GDM1 (cell line): Measurements from ENCODE around the gene SHISA7.
"Not testable (repeated sequence)": the region's sequence is repeated elsewhere in the genome, so short reads cannot be mapped to it uniquely, and the experiment has no call there.

Experiments
- DNase-seq: peaks from one replicate; lab custom pipeline; 2025; lab: John Stamatoyannopoulos, UW

Gene SHISA7

DNA sequence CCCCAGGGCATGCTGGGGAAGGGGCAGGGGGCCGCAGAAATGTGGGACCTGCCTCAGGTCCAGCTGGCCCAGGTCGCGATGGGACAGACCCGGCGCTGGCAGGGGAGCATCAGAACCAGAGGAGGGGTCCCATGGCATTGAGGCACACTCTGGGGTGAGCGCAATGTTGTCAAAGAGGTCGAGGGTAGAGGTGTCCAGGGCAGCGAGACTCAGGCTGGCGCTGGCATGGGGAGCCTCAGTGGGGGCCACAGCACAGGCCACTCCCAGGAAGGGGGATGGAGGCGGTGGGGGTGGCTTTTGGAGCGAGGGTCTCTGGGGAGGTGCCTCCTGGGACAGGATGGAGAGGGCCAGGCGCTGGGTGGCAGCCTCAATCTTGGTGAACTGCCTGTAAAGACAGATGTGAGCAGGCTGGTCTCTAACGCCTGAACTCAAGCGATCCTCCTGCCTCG, 20.5 kb upstream of the SHISA7 start:
- DNase-seq: no peak

DNA sequence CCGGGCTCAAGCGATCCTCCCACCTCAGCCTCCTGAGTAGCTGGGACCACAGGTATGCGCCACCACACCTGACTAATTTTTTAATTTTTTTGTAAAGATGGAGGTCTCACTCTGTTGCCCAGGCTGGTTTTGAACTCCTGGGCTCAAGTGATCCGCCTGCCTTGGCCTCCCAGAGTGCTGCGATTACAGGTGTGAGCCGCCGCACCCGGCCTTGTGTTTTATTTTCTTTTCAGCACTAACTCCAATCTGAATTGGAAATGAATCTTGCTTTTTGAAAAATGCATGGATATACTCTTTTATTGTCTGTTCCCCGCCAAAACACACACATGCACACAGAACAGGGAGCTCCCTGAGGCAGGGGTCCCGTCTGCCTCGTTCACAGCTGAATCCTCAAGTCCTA, 19.6 kb upstream of the SHISA7 start:
- no peak for DNase-seq

DNA sequence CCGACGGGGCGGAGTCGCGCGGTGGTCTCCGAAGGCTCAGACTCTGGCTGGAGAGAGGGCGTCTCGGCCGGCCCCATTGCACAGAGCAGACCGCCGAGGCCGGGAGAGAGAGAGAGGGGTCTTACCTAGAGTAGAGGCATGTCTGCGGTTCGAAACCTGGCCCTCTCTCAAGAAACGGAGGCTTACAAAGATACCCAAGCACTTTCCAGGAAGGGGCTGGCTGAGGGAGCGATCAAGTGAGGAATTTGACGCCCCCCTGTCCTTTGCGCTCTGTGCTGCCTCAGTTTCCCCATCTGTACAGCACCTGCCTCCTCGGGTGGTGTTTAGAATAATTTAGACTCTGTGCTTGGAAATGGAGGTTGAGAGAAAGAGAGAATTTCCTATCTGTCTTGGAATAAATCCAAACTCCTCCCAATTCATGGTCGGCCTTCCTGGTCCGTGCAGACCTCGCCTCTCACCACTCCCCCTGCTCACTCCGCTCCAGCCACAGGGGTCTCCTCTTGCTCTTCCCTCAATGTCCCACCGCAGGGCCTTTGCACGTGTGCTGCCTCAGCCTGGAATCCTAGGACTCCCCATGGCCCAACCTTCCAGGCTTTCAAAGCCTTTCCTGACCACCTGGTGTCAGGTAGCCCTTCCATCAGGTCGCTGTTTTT, 19.0 kb upstream of the SHISA7 start:
- no peak for DNase-seq

DNA sequence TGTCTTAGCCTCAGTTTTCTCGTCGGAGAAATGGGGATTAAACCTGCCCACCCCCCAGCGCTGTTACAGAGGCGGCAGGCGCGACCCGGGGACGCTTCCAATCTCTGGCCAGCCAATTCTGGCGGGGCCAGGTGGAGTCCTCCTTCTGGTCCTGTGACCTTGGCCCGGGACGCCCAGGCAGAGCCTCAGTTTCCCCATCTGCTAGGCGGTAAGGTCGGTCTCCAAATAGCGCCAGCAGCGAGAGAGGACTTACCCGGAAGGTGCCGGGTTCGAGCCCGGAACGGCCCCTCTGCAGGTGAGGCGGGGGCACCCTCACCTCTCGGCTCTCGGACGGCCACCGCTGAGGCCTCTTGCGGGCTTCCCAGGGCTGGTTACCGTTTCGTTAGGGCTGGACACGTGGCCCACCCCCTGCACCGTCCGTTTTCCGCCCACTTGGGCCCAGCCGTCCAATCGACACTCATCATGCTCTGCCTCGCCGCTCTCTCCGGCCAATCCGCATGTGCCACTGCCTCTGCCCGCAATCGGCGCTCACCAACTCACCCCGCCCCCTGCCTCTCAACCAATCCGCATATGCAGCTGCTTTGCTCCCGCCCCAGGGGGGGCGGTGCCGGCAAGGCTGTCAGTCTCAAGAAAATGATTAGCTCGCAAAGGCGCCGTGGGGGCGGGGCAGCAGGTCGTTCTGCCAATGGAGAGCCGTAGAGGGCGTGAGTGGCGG, 18.3 kb upstream of the SHISA7 start, which contains the start of gene ISOC2:
TSS of gene ISOC2 (minus strand) at position 384 of the 715 bp plus-strand sequence. CDS start 5,156 bp downstream, outside the sequence.
- peak; percentile 99 for DNase-seq

DNA sequence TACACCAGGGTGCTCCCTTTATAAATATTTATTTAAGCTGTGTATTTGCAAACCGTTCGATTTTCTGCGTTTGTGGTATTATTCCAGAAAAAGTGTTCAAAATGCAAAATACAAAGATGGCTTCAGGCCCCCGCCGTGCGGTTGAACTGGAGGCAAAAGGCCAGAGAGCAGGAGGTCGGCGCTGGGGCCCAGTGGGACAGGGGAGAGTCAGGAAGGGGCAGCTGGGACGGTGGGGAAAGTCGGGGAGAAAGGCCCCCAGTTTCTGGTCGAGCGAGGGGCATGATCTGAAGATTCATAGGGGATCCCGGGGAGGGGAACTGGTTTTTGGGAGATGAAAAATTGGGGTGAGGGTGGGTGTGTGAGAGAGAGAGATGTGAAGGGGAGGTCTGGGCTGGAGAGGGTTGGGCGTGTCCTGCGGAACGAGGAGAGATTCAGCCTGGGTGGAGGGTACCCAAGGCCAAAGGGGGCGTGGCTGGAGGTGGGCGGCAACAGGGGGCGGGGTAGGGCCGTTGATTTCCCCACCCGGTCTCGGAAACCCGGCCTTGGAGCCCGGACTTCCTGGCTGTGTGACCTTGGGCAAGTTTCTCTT, 17.7 kb upstream of the SHISA7 start:
- peak; percentile 28 for DNase-seq

- DNase-seq: no peak
Observed at GRCh38 chr19:55459950-55460657, 17.0 kb upstream of the SHISA7 start.

DNA sequence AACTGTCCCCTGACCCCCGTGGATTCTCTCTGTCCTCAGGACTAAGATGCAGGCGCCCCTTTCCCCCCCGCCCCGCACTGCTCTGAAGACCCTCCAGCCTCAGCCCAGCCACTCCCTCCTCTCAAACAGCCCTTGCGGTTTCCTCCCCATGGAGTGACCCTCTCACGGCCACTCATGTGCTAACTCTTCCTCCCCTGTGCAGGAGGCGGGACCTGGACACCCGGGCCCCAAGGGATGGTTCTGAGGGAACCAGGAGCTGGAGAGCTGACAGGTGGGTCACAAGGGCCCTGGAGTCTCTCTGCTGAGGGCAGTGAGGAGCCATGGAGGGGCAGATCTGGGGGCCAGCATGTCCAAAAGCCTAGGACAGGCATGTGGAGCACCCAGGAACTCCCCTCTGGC, 16.4 kb upstream of the SHISA7 start:
- no peak for DNase-seq

DNA sequence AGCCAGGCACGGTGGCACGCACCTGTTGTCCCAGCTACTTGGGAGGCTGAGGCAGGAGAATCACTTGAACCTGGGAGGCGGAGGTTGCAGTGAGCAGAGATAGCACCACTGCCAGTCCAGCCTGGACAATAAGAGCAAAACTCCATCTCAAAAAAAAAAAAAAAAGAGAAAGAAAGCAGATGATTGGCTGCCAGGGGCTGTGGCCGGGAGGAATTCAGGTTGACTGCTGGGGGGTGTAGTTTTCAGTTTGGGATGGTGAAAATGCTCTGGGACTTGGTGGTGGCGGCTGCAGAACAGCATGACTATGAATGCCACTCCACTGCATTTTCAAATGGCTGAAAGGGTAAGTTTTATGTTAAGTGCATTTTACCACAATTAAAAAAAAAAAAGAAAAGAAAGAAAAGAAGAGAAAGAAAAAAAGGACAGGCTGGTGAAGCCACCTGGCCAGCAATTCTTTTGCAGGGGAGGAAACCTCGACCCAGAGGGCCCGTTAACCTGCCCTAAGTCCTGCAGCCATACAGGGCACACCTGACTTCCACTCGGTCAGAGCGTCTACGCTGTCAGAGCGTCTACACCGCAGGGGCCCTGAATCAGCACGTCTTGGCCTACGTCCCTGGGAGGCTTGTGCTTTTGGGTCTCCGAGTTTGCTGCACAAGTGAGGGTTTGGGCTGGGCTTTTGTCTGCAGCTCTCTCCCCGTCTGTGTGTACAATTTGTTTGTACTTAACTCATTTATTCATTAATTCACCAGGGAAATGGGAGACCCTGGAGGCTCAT, 14.8 kb upstream of the SHISA7 start:
- DNase-seq: no peak

DNA sequence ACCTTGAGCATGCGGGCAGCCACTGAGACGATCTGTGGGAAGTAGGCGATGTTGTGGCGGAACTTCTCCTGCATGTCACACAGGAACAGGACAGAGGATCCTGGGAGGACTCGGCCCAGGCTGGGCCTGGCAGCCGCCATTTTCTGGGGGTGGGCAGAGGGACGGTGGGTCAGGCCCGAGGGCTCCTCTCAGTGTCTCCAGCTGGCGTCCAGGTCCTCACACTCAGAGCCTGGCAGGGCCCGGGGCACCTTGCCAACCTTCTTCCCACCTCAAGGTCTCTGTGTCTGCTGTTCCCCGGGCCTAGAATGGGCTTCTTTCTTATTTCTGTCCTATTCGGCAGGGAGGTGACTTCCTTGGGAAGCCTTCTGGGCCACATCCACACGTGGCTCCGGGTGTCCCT, 13.2 kb upstream of the SHISA7 start:
- no peak for DNase-seq

GRCh38 chr19:55455576-55456235, 12.6 kb upstream of the SHISA7 start:
- no peak for DNase-seq

- no peak for DNase-seq
Observed at GRCh38 chr19:55454787-55455243, 11.7 kb upstream of the SHISA7 start.

DNA sequence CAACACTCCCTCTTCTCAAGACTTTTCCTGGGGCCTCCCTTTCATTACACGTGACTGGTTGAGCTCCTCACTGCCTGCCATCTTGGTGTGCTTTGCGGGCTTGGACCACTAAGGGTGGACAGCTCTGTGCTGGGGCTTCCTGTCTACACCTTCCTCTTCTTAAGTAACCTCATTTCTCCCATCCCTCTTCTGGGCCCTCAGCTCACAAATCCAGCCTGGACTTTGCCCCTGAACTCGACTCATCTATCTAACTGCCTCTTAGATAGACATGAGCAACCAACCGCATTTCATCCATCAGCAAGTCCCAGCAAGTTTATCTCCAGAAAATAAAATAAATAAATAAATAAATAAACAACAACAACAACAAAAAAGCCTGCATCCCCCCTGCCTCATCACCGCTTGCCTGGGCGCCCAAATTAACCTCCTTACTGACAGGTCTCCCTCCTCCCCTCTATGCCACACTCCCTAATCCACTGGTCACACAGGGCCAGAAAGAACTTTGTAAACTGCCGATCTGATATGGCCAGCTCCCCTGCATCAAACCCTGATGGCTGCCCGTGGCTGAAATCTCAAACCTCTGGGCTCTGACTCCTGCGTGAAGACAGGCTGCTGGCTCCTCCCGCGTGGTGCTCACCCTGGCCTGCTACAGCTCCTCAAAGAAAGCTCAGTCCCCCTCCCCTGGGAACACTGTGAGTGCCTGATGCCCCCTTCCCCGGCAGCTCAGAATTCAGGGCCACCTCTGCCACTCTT, 10.6 kb upstream of the SHISA7 start:
- DNase-seq: no peak

DNA sequence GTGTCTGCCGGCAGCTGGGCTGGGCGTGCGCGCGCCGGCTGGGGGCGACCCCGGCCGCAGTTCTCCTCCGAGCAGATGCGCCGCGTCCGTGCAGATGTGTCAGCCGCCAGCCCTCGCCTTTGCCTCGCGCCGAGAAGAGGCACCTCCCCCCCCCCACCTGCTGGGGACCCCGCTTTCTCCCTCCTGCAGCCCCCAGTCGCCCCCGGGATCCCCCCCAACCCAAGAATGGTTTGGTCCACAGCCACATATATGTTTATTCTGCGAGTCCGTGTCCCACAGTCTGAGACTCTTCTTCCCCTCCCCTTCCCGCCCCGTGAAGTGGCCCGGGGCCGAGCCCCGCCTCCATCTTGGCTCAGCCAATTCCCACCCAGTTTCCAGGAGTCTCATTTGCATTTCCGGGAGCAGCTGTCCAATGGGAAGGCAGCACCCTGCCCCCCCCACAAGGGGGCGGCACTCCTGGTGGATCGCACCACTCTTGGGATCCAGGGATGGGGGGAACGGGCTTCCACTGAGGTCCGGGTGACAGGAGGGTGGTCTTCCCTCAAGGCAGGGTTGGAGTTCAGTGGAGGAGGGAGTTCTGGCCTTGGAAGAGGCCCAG, 9.7 kb upstream of the SHISA7 start:
- DNase-seq: peak; percentile 25

GRCh38 chr19:55451965-55452748, 9.1 kb upstream of the SHISA7 start:
- no peak for DNase-seq

GRCh38 chr19:55451163-55451964, 8.3 kb upstream of the SHISA7 start:
- DNase-seq: no peak

GRCh38 chr19:55449469-55449868, 6.4 kb upstream of the SHISA7 start:
- DNase-seq: no peak

DNA sequence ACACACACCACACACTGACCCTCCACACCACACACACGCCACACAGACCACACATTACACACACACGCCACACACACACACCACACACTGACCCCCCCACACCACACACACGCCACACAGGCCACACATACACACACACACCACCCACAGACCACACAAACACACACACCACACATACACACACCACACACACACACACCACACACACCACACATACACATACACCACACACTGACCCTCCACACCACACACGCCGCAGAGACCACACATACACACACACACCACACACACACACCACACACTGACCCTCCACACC, 5.0 kb upstream of the SHISA7 start:
- DNase-seq: not testable (repeated sequence)

- DNase-seq: no peak
Observed at GRCh38 chr19:55447421-55448174, 4.5 kb upstream of the SHISA7 start.
